Left lobe of liver (tissue), 2 donors: ENCODE data around the gene TDRD10. TPM values are rescaled to one million over a fixed set of nuclear protein-coding genes. Genes with fewer than 3 reads are reported as not detected.
A peak's percentile ranks its signal among the peaks of the same experiment; 100 is the strongest.

ENCODE experiments used
- ATAC-seq: fragments of 200-7000 bp; cut with Tn5 transposase; one replicate; pipeline ENCODE4 v1.9.1; 2020; ENCODE audit warnings: mild to moderate bottlenecking, moderate library complexity
- DNase-seq: peaks from one replicate; pipeline ENCODE4 v3.0.0-alpha.2; 2020; ENCODE audit warnings: low spot score
- total RNA-seq: library from RNA; stranded (reverse); gene quantifications from one replicate; pipeline ENCODE4 v1.2.1, GENCODE V29; 2021
- donor health status: DM: no; HTN: no; CAD: no; lungs with moderate emphysema.
- donor health status: DM: no; HTN: yes; CAD: no.

The TDRD10 gene
- total RNA-seq, 1 donor from 2014 or later = 2.2 TPM

DNA sequence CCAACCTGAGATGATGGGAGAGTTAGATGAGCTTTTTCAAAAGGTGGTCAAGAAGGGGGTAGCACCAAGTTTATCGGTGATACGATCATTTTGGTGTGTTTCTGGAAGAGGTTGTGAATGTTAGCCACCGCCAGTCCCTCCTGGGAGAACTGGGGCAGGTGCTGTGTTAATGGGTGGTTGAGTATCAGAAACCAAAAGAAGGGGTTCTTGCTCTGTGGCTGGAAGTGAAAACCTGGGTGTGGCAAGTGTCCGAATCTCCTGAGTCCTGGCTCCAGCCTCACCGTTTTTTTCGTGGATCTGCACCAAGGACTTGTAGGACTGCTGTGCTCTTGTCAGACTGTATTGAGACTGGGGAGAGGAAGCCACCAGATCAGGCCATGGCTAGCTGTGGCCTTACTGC is 48.6 kb downstream of the TDRD10 start:
- ATAC-seq = no peak
- no peak for DNase-seq

DNA sequence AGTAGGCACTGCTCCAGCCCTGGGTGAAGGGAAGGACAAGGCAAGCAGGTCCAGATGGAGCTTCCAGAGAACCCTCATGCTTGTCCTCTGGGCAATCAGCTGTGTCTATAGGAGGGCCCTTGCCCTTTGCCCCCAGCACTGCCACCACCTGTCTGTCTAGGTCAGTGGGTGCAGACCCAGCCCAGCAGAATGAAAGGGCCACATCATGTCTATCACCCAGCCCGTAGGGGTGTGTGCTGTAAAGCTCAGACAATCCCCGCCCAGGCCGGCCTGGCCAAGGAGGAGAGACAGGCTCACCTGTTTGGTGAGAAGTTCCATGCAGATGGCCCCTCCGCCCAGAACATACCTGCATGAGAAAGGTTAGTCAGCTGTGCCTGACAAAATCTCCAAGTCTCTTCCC is 49.5 kb downstream of the TDRD10 start:
- DNase-seq (no peak), ATAC-seq (no peak)

DNA sequence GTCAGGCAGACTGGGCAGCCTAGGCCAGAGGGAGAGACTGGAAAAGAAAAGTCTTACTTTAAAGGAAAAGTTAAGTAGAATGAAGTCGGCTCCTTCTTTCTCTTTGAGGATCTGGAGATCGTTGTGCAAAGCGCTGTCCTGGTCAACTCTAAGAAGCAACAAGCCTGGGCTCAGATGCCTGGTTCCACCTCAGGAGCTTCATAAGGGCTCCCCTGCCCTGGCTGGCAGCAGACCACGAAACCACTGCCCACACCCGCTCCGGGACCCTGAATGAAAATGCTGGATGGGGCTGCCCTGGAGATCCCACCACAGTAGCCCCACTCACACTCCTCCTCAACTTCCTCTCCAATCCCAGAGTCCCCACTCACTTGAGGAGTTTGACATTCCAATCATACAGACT is 50.0 kb downstream of the TDRD10 start:
- DNase-seq = no peak

GRCh38 chr1:154553056-154554030 is 51.3 kb downstream of the TDRD10 start:
- ATAC-seq (no peak), DNase-seq (no peak)

More for the DNA sequence above, 50.0 kb downstream of the TDRD10 start:
- ATAC-seq = no peak

DNA sequence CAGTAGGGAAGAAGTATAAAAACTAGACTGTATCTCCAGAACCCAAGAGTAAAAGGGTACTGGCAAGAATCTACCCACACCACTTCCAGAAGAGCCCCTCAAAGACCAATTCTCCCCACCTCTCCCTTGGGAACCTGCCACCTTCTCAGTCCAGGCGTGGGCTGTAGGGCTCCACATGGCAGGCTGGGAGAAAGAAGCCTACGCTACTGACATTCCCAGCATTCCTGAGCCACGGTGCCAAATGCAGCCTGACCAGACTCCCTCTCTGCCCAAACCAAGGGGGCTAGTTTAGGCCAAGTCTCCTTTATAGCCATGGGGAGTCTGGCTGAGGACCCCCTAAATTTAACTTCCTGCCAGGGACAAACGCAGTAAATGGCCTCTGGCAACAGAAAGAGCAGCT is 54.4 kb downstream of the TDRD10 start:
- ATAC-seq = no peak

GRCh38 chr1:154557248-154557938 is 55.4 kb downstream of the TDRD10 start:
- ATAC-seq (no peak), DNase-seq (no peak)

More for the DNA sequence above, 54.4 kb downstream of the TDRD10 start:
- DNase-seq = no peak

DNA sequence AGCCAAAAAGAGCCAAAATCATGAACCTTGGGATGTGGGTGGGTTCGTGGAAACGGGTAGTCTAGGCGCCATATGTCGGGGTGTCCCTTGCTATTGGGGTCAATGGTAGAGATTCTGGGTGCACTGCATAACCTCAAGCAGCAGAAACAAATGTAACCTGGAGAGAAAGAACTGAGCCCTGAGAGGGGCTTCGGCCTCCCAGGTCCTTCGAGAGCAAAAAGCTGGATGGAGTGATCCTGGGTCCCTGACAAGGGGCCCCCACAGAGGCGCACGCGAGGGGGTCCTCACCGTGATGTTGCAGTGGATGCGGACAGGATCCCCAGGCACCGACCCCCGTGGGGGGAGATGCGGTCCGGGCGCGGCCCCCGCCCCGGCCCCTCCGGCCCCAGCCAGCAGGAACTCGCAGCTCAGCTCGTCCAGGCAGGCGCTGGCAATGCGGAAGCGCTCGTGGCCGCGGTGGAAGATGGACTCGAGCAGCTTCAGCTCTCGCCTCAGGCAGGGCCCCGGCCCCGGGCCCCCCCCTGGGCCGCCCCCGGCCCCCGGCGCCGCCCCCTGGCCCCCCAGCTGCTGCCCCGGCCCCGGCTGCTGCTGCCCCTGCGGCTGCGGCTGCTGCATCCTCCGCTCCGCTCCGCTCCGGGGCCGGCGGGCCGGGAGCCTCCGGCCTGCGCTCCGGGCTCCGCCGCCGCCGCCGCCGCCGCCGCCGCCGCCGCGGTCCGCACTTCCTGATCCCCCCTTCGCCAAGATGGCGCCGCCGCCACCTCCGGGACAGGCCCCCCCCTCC is 56.1 kb downstream of the TDRD10 start, which contains the start of gene UBE2Q1:
TSS of gene UBE2Q1 (minus strand) at position 724 of the 781 bp plus-strand sequence. CDS start at position 615, 109 bp downstream.
- DNase-seq (peak; percentile 63), ATAC-seq (no peak)

- ATAC-seq (peak; percentile 88), DNase-seq (peak; percentile 99)
Observed at GRCh38 chr1:154558720-154559465, 56.9 kb downstream of the TDRD10 start.

DNA sequence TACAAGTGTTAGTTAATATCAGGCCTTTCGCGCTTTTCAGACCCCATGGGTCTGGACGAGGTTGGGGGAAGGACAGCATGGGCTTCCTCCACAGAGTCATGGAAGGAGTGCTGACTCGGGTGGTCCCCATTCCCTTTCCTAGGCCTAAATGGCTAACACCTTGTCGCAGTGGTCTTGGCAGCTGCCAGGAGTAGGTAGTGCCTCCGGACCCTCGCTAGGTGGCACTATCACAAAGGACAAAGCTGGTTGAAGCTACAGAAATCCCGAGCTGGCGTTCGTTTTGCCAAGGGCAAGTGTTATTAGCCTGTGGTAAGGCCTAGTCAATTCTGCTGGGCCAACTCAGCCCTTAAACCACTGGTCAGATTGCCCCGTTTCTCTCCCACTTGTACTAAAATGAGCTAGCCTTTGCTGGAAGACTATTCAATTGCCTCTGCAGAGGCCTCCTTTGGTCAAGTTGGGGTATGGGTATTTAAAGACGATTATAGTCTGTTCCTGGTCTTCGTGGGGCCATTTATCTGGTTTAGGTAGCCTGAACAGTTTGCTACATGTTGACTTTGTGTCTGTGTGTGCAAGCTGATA is 57.5 kb downstream of the TDRD10 start:
- DNase-seq (peak; percentile 88), ATAC-seq (peak; percentile 82)

- DNase-seq = no peak
- ATAC-seq = no peak
Observed at GRCh38 chr1:154565876-154566275, 63.9 kb downstream of the TDRD10 start.

DNA sequence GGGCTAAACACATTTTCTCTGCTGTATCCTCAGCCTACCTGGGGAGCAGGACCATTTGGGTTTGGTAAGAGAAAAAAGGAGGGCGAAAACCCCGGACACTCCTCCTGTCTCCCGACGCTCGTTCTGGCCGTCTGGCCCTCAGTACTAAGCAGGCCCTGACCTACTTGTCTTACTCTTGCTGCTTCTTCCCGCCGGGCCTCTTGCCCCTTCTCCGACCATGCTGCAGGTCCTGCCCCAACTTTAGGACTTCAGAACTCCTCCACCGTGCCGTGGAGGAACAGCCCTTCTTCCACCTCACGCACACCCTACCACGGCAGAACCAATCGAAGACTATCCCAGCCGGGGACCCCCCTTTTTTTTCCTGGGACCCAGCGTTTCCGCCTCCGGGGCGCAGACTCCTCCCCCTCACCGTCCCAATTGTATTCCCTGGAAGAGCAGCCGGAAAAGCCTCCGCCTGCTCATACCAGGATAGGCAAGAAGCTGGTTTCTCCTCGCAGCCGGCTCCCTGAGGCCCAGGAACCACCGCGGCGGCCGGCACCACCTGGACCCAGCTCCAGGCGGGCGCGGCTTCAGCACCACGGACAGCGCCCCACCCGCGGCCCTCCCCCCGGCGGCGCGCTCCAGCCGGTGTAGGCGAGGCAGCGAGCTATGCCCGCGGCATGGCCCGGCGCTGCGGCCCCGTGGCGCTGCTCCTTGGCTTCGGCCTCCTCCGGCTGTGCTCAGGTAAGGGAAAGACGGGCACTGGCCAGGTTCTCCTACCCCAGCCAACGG is 65.6 kb downstream of the TDRD10 start, which contains the start of gene CHRNB2:
TSS of gene CHRNB2 (plus strand) at position 393 of the 771 bp plus-strand sequence. CDS start at position 660, 267 bp downstream.
- peak; percentile 64 for DNase-seq
- peak; percentile 99 for ATAC-seq

DNA sequence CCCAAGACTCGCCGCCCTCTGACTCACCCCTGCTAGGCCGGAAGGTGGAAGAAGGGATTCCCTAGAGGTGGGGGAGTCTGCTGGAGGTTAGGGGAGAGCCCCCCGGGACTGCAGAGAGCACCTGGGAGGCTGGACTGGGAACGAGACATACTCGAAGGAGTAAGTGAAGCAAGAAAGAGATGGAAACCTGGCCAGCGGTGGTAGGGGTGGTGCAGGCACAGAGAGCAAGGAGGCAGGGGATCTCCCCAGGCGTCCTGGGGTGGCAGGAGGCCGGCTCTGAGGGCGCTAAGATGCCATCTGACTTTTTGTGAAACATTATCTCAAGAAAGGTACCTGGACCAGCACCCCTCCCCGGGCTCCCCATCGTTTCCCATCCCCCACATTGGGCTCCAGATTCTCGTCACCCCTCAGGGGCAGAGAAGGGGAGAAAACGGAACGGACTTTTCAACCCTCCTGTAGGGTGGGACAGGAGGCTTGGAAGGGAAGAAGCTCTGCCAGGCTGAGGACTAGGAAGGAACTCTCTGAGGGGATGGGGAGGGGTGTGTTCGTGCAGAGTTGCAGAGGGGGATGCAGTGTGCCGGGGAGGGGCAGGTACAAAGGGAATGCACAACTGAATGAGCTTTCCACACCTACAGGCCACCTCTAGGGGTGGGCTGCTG is 66.3 kb downstream of the TDRD10 start:
- ATAC-seq (peak; percentile 6), DNase-seq (no peak)

DNA sequence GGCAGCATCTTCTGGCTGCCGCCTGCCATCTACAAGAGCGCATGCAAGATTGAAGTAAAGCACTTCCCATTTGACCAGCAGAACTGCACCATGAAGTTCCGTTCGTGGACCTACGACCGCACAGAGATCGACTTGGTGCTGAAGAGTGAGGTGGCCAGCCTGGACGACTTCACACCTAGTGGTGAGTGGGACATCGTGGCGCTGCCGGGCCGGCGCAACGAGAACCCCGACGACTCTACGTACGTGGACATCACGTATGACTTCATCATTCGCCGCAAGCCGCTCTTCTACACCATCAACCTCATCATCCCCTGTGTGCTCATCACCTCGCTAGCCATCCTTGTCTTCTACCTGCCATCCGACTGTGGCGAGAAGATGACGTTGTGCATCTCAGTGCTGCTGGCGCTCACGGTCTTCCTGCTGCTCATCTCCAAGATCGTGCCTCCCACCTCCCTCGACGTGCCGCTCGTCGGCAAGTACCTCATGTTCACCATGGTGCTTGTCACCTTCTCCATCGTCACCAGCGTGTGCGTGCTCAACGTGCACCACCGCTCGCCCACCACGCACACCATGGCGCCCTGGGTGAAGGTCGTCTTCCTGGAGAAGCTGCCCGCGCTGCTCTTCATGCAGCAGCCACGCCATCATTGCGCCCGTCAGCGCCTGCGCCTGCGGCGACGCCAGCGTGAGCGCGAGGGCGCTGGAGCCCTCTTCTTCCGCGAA is 69.4 kb downstream of the TDRD10 start:
- no peak for ATAC-seq
- no peak for DNase-seq

DNA sequence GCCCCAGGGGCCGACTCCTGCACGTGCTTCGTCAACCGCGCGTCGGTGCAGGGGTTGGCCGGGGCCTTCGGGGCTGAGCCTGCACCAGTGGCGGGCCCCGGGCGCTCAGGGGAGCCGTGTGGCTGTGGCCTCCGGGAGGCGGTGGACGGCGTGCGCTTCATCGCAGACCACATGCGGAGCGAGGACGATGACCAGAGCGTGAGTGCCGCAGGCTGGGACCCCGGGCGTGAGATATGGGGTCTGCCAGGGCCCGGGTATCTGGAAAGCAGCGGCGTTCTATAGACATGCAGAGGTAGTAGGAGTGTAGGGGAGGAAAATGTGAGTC is 69.9 kb downstream of the TDRD10 start:
- ATAC-seq = no peak
- no peak for DNase-seq

DNA sequence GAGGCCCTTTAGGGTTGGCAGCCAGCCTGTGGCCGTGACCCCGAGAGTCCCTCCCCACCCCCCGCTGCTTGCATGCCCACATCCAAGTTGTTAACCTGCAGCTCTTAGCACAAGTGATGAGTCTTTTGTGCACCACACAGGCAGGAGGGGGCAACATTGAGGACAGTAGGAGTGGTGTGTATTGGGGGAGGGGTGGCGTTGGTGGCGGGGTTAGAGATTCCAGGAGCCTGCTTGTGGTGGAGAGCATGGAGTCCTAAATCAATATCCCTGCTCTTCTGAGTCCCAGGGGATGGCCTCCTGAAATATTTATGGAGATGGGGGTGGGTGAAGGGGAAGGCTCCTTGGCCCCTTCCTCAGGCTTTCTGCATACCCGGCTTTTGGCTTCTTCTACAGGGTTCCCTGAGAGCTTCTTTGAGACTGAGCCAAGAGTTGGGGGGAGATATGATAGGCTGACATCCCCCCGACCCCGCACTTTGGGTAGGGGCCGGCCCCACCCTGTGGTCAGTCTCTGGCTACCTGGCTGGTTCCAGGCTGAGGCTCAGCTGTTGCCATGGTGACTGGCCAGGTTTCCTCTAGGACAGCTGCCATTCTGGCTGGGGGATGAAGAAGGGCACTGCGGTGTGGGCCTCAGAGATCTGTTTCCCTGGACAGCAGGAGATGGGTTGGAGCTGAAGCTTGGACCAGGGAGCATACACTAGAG is 70.6 kb downstream of the TDRD10 start:
- no peak for DNase-seq
- no peak for ATAC-seq

GRCh38 chr1:154573168-154573510 is 71.1 kb downstream of the TDRD10 start:
- no peak for DNase-seq
- ATAC-seq = no peak

DNA sequence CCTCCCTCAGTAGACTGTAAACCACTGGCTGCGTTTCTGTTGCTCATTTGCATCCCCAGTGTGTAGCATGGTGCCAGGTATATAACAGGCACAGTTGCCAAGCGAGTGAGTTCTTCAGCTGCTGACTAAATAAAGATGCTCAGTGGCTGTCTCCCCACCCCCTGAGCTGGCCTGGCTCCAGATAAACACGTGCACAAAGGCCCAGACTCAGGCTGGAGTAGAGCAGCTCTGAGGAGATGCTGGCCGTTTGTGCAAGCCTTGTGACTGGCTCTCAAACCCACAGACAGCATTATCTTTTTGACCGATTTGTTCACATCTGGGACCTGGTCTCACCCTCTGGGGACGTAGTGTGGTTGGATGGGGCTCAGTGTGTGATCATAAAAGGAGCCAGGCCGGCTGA is 72.7 kb downstream of the TDRD10 start:
- no peak for DNase-seq
- ATAC-seq = no peak
